GM19043 (cell line): ENCODE measurements around the gene CCN5.
"Not testable (repeated sequence)": the region's sequence is repeated elsewhere in the genome, so short reads cannot be mapped to it uniquely, and the experiment has no call there.

Experiments
- ATAC-seq: cut with Tn5 transposase; IDR thresholded peaks from one replicate; pipeline ENCODE4 v1.9.1; 2021; ENCODE audit warnings: low read depth; ENCODE audit not compliant: unreplicated experiment

Gene CCN5, protein sequence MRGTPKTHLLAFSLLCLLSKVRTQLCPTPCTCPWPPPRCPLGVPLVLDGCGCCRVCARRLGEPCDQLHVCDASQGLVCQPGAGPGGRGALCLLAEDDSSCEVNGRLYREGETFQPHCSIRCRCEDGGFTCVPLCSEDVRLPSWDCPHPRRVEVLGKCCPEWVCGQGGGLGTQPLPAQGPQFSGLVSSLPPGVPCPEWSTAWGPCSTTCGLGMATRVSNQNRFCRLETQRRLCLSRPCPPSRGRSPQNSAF

GRCh38 chr20:44714701-44715498 is at the start of gene CCN5:
TSS of gene CCN5 (plus strand) at chr20:44715369. CDS start at chr20:44715391, 22 bp downstream.
- ATAC-seq: no peak

- no peak for ATAC-seq
Observed at GRCh38 chr20:44666066-44666465, 49.1 kb upstream of the CCN5 start.

GRCh38 chr20:44670851-44671250 is 44.3 kb upstream of the CCN5 start:
- ATAC-seq: not testable (repeated sequence)

GRCh38 chr20:44671541-44671940 is 43.6 kb upstream of the CCN5 start:
- ATAC-seq: not testable (repeated sequence)

DNA sequence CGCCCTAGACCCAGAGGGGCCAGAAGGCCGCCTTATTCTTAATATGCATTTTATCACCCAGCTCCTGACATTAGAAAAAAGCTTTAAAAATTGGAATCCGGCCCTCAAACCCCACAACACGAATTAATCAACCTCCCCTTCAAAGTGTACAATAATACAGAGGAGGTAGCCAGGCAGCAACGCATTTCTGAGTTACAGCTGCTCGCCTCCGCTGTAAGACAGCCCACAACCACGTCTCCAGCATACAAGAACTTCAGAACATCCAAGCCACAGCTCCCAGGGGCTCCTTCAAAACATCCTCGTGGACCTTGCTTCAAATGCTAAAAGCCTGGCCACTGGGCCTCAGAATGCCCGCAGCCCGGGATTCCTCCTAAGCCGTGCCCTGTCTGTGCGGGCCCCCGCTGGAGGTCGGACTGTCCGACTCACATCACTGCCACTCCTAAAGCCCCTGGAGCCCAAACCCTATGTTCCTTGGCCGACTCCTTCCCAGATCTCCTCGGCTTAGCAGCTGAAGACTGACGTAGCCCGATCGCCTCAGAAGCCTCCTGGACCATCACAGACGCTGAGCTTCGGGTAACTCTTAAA is 42.8 kb upstream of the CCN5 start:
- not testable (repeated sequence) for ATAC-seq

- no peak for ATAC-seq
Observed at GRCh38 chr20:44678242-44678641, 36.9 kb upstream of the CCN5 start.

DNA sequence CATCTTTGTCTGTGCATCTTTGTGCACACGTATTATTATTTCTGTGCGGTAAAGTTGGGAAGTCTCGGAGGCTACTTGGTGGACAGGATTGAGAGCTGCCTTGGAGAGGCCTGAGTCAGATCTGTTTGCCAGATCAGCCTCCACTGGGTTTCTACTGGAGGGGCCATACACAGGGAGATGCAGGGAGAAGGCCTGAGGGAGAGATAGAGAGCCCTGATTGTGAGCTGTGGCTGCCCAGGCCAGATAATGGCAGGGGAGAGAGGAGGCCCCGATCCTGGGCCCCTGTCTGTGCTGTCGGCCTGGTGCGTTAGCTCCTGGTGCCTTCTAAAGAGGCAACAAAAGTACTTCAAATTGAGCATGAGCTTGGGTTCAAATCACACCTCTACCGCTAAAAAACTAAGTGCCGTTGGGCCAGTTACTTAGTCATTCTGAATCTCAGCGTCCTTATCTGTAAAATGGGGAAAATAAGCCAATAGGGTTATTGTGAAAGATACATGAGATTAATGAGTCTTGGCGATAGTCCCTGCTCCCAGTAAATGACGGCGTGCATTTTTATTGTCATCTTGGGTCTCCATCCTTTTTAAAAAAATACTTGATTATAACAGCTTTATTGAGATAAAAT is 36.1 kb upstream of the CCN5 start:
- no peak for ATAC-seq

DNA sequence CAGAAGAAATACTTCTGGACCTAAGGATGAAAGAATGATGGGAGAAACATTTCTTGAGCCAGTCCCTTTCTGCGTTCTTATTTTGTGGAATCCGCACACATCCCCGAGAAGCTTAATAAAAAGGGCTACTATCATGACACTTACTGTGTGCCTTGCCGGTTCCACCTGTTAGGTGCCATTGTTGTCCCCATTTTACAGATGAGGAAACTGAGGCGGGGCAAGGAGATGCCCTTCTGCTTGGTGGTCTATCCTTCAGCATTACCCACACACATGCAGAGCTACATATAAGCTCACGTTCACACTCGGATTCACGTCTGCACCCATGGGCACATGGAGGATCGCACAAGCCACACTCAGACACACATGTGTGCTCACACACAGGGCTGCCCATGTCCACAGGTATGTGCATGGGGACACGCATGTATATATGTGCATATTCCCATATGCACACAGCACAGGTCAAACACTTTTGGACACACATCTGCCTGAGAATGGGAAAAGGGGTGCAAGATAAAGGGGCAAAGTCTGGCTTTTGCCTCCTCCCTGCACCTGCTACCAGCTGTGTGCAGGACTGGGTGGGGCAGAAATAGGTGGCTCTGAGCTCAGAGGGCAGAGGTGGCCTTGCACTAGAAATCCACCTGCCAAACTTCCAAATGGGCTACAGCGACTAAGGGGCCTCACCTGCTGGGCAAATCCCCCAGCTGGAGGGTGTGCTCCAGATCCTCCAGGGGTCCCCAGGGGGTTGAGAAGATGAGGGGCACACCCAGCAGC is 33.2 kb upstream of the CCN5 start:
- ATAC-seq: no peak

DNA sequence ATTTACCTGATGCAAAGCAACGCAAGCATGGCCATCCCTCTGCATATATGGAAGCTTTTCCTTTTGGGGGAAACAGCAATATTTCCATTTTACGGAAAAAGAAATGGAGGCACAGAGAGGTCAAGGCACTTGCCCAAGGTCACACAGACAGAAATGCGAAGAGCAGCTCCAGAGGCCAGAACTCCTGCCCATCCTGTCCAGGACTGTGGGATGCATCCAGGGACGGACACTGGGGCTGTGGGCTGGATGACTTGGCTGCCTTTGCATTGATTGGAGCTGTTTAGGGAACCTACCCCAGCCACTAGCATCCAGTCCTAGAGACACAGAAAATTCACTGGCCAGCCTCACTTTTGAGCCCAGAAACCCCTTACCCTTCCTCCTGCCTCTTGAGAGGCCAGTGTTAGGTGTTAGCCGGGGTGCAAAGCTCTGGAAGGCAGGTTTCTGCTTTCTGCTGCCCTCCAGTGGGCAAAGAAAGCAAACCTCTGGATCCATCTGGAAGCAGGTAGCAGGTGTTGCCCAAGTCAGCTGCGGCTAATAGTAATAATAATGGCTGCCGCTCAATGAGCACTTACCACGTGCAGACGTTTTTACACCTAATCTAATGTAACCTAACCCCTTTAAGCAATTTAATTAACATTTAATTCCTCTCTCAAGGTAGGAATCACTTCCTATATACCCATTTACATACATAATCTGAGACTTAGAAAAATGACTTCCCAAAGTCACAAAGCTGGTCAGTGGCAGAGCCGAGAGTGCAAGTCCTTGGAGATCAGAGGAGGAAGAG is 31.7 kb upstream of the CCN5 start:
- ATAC-seq: no peak

GRCh38 chr20:44684047-44684967 is 30.9 kb upstream of the CCN5 start:
- ATAC-seq: no peak

DNA sequence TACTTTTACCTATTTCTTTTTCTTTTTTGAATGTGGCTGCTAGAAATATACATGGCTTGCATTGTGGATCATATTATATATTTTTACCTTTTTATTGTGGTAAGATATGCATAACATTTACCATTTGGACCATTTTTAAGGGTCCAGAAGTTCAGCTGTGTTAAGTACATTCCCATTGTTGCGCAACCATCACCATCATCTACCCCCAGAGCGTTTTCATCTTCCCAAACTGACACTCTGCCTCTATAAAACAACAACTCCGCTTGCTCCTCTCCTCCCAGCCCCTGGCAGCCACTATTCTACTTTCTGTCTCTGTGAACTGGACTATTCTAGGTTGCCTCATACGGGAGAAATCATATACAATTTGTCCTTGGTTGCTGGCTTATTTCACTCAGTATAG is 28.2 kb upstream of the CCN5 start:
- ATAC-seq: no peak

- no peak for ATAC-seq
Observed at GRCh38 chr20:44688053-44688625, 27.0 kb upstream of the CCN5 start.

DNA sequence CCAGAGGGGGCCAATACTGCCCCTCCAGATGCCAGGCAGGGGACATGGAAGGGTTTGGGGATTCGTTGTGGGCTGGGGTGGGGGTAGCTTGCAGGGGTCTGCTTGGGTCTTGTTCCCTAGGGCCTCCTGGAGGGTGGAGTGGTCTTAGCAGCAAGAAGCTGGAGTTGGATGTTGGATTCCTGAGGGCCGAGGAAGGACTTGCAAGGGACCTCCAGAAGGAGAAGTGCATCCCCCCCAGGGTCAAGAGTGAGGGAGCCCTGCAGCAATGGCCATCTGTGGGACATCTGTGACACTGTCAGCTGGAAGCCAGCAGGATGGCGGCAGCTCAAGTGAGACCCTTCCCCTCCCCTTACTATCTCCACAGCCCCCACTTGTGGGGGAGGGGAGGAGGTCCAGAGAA is 25.4 kb upstream of the CCN5 start:
- ATAC-seq: no peak

- ATAC-seq: no peak
Observed at GRCh38 chr20:44690781-44691423, 24.3 kb upstream of the CCN5 start.

GRCh38 chr20:44691424-44692423 is 23.4 kb upstream of the CCN5 start:
- ATAC-seq: no peak

GRCh38 chr20:44692932-44693480 is 22.2 kb upstream of the CCN5 start:
- no peak for ATAC-seq
